Raji (cell line): ENCODE data around the gene RILPL1.
A peak's percentile ranks its signal among the peaks of the same experiment; 100 is the strongest.

Experiments used
- POLR2A ChIP-seq: IDR thresholded peaks from 2 replicates; pipeline ENCODE4 v1.6.1; 2011; ENCODE audit warnings: low read depth, low read length, control low read depth; ENCODE audit not compliant: insufficient read depth

Gene RILPL1

GRCh38 chr12:123449249-123449733, 84.2 kb downstream of the RILPL1 start:
- no peak for TF ChIP-seq POLR2A

- no peak for TF ChIP-seq POLR2A
These were observed 87.2 kb downstream of the RILPL1 start for GRCh38 chr12:123446333-123446713.

DNA sequence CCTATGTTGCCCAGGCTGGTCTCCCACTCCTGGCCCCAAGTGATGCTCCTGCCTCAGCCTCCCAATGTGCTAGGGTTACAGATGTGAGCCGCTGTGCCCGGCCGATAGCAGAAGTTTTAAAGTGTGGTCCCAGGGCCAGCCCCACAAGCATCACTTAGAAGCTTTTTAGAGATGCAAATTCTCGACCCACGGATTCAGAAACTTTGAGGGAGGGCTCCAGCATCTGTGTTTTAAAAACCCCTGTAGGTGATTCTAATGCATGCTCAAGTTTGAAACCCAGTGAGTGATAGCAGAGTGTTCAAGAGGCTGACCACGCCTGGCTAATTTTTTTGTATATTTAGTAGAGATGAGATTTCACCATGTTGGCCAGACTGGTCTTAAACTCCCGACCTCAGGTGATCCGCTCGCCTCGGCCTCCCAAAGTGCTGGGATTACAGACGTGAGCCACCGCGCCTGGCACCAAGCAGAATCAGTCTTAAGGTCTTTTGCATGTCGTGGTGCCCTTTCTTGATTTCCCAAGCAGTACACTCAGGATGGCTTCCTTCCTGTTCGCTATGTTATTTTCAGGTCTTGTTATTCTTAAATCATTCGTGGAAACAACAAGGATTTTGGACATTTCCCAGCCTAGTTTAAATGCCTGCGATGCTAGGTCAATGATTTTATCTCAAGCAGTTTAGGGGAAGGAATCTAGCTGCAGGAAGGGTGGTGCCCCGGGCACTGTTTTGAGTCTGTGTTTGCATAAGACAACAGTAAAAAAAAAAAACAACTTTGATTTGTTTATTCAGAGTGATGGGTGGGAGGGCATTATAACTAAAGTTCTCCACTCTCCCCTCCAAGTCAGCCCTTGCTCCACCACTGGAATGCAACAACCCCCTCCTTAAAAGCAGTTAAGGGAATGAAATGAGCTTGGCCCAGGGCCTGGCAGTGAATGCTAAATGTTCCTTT, 87.9 kb downstream of the RILPL1 start:
- no peak for TF ChIP-seq POLR2A

DNA sequence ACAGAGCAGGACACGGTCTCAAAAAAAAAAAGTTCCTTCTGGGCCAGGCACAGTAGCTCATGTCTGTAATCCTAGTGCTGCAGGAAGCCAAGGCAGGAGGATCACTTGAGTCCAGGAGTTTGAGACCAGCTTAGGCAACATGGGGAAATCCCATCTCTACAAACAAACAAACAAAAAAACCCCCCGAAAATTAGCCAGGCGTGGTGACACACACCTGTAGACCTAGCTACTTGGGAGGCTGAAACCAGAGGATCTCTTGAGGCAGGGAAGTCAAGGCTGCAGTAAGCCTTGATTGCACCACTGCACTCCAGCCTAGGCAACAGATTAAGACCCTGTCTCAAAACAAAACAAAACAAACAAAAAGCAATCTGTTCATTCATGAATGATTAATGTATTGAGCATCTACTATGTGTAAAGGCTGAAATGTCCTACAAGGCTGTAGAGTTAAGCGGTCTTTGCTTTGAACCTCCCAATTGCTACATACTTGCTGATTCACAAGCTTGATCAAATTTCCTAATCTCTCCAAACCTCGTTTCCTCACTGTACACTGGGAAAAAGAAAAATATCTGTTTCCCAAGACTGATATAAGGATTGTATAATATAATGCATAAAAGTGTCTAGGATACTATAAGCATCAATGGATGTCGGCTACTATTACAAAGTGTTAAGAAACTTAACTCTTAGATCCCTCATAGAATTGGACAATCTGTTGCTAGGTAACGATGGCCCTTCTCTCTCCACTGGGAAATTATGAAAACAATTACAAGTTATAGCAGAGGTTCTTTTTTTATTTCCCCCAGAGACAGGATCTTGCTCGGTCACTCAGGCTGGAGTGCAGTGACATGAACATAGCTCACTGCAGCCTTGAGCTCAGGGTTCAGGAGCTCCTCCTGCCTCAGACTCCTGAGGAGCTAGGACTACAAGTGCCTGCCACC, 89.2 kb downstream of the RILPL1 start:
- no peak for TF ChIP-seq POLR2A

- TF ChIP-seq POLR2A, result no peak
These were observed 90.7 kb downstream of the RILPL1 start for GRCh38 chr12:123442774-123443173.

- no peak for TF ChIP-seq POLR2A
These were observed 91.9 kb downstream of the RILPL1 start for GRCh38 chr12:123441523-123442164.

- TF ChIP-seq POLR2A, result peak; percentile 68
These were observed 97.2 kb downstream of the RILPL1 start, which contains the start of gene RILPL2 for GRCh38 chr12:123436017-123436964. Gene RILPL2 (minus strand): TSS chr12:123436684. CDS start chr12:123436420, 264 bp downstream.

DNA sequence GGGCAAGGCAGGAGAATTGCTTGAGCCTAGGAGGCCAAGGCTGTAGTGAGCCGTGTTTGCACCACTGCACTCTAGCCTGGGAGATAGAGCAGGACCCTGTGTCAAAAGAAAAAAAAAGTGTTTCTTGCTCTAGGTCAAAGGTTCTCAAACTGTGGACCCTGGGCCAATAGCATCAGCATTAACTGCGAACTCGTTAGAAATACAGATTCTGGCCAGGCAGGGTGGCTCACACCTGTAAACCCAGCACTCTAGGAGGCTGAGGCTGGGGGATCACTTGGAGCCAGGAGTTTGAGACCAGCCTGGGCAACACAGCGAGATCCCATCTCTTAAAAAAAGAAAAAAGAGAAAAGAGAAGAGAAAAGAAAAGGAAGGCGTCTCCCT, 97.9 kb downstream of the RILPL1 start:
- no peak for TF ChIP-seq POLR2A

DNA sequence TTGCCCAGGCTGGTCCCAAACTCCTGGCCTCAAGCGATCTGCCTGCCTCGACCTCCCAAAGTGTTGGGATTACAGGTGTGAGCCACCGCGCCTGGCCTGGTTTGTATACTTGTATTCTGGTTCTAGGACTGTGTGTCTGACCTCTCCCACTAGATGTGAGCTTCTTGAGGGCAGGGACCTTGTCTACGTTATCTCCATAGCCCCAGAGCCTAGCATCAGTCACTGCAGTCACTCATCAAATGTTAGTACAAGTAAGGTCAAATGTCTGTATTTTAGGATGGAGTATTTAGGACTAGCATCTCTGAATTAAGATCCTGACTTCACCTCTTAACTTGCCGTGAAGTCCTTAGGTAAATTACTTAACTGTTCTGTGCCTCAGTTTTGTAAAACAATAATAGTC, 99.9 kb downstream of the RILPL1 start:
- TF ChIP-seq POLR2A, result no peak

DNA sequence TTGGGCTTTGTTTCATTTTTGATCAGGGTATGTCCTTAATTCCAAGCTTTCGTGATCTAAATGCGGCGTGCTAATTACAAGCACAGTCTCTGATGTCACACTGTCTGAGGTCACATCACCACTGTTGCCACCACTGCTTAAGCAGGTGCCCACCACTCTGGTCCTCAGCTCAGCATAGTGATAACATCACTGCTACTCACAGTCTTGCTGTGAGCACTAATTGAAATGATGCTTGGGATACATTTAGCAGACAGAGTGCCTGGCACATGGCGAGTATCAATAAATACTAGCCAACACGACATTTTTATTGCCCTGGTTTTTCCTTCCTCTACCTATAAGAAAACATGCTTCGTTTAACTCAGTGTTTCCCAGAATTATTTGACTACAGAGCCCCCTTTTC, 104.9 kb downstream of the RILPL1 start:
- TF ChIP-seq POLR2A, result no peak

DNA sequence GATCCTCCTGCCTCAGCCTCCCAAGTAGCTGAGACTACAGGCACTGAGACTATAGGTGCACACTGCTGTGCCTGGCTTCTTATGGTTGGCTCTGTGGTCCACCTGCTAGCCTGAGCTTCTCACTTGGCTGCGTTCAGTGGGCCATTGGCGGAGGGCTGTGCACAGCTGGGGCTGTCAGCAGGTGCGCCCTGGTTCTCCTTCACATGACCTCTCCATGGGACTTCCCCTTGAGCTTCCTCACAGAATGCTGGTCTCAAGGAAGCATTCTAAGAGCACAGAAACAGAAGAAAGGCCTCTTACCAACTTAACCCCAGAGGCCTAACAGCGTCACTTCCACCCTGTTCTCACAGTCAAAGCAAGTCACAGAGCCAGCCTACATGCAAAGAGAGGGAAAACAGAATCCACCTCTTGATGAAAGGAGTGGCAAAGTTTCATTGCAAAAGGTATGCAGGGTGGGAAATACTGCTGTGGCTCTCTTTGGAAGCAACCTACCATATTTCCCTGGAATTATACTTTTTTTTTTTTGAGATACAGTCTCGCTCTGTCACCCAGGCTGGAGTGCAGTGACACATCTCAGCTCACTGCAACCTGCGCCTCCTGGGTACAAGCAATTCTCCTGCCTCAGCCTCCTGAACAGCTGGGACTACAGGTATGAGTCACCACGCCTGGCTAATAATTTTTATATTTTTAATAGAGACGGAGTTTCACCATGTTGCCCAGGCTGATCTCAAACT, 106.3 kb downstream of the RILPL1 start:
- TF ChIP-seq POLR2A, result peak; percentile 63

GRCh38 chr12:123421314-123421713, 112.2 kb downstream of the RILPL1 start:
- no peak for TF ChIP-seq POLR2A
